ENCODE results near the gene IP6K2. TPM values are rescaled to one million over a fixed set of nuclear protein-coding genes. Genes with fewer than 3 reads are reported as not detected.

The IP6K2 gene
- total and polyA plus RNA-seq, 2 experiments from 2014 or later: 97.0 to 97.4 TPM

DNA sequence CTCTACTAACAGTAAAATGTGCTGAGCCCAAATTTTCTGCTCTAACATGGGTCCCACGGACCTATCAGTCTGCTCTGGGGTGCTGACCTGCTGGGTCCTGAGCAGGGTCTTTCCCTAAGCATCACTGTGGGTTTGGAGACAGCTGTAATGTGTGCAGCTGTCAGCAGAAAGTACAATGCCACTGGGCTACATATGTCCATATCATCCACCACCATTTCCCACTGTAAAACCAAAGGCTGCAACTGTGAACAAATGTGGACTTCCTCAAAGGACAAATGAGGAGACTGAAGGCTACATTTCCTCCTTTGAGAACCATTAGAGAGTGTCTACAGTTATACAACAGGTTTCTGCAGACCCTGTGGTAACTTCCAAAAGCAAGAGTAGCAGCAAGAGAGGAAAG, 33.8 kb upstream of the IP6K2 start:
- H3K79me2 ChIP-seq (replicated peaks; ENCODE audit: insufficient read depth): no peaks in the 10 kb centered on the region

DNA sequence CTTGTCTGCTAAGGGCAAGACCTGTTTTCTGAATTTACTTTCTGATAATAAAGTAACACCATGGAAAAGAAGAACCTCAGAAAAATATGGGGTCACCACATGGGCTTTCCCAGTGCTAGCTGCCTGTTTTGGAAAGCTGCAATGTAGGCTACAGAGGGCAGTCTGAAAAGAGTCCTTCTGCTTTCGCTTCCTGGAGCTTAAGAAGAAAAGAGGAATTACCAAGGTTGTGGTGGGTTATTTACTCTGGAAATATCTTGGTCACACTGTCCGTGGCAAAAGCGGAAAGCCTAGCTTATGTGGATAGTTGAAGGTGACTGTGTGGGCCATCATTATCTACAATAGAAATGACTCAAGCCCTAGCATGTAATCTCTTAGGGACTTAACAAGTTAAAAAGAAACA, 31.7 kb upstream of the IP6K2 start:
- Mint-ChIP-seq H3K4me1 (no peaks in the 10 kb centered on the region), H3K36me3 (ENCODE audit: low read depth) (peaks cover 7% of the 10 kb centered on the region; the same call in 2 of the 3 replicates), H3K27ac (no peak overlapping the region), H3K27me3 (ENCODE audit: insufficient read depth, low read depth, poor library complexity) (no peaks in the 10 kb centered on the region), H3K4me3 (no peak overlapping the region), H3K9me3 (peaks cover 3% of the 10 kb centered on the region; the same call in 1 of the 3 replicates)
- Histone ChIP-seq H3K27ac (ENCODE audit: low read depth) (no peak overlapping the region), H3K36me3 (ENCODE audit: insufficient read depth) (no peaks in the 10 kb centered on the region), H2AFZ (no peak overlapping the region), H3K4me2 (no peak overlapping the region), H3K27me3 (ENCODE audit: insufficient read depth) (no peaks in the 10 kb centered on the region), H3K4me1 (ENCODE audit: insufficient read depth) (no peaks in the 10 kb centered on the region), H3K4me3 (no peak overlapping the region), H3K9me2 (ENCODE audit: insufficient read depth) (no peaks in the 10 kb centered on the region), H3K79me2 (replicated peaks; ENCODE audit: insufficient read depth) (no peaks in the 10 kb centered on the region), H4K20me1 (replicated peaks; ENCODE audit: insufficient read depth) (no peaks in the 10 kb centered on the region), H3F3A (replicated peaks; ENCODE audit: low read depth) (no peaks in the 10 kb centered on the region)
- no peak for DNase-seq (ENCODE audit: low spot score)
- ATAC-seq: no peak
- TF ChIP-seq ETS1 (IDR thresholded peaks at IDR 0.05): no peak
- TF ChIP-seq EZH2 (IDR thresholded peaks at IDR 0.05; ENCODE audit: low read depth, unreplicated experiment): no peak
- TF ChIP-seq CREB1 (CRISPR knock-in tag; IDR thresholded peaks at IDR 0.05; ENCODE audit: low read depth): no peak
- TF ChIP-seq, protein P1, sequence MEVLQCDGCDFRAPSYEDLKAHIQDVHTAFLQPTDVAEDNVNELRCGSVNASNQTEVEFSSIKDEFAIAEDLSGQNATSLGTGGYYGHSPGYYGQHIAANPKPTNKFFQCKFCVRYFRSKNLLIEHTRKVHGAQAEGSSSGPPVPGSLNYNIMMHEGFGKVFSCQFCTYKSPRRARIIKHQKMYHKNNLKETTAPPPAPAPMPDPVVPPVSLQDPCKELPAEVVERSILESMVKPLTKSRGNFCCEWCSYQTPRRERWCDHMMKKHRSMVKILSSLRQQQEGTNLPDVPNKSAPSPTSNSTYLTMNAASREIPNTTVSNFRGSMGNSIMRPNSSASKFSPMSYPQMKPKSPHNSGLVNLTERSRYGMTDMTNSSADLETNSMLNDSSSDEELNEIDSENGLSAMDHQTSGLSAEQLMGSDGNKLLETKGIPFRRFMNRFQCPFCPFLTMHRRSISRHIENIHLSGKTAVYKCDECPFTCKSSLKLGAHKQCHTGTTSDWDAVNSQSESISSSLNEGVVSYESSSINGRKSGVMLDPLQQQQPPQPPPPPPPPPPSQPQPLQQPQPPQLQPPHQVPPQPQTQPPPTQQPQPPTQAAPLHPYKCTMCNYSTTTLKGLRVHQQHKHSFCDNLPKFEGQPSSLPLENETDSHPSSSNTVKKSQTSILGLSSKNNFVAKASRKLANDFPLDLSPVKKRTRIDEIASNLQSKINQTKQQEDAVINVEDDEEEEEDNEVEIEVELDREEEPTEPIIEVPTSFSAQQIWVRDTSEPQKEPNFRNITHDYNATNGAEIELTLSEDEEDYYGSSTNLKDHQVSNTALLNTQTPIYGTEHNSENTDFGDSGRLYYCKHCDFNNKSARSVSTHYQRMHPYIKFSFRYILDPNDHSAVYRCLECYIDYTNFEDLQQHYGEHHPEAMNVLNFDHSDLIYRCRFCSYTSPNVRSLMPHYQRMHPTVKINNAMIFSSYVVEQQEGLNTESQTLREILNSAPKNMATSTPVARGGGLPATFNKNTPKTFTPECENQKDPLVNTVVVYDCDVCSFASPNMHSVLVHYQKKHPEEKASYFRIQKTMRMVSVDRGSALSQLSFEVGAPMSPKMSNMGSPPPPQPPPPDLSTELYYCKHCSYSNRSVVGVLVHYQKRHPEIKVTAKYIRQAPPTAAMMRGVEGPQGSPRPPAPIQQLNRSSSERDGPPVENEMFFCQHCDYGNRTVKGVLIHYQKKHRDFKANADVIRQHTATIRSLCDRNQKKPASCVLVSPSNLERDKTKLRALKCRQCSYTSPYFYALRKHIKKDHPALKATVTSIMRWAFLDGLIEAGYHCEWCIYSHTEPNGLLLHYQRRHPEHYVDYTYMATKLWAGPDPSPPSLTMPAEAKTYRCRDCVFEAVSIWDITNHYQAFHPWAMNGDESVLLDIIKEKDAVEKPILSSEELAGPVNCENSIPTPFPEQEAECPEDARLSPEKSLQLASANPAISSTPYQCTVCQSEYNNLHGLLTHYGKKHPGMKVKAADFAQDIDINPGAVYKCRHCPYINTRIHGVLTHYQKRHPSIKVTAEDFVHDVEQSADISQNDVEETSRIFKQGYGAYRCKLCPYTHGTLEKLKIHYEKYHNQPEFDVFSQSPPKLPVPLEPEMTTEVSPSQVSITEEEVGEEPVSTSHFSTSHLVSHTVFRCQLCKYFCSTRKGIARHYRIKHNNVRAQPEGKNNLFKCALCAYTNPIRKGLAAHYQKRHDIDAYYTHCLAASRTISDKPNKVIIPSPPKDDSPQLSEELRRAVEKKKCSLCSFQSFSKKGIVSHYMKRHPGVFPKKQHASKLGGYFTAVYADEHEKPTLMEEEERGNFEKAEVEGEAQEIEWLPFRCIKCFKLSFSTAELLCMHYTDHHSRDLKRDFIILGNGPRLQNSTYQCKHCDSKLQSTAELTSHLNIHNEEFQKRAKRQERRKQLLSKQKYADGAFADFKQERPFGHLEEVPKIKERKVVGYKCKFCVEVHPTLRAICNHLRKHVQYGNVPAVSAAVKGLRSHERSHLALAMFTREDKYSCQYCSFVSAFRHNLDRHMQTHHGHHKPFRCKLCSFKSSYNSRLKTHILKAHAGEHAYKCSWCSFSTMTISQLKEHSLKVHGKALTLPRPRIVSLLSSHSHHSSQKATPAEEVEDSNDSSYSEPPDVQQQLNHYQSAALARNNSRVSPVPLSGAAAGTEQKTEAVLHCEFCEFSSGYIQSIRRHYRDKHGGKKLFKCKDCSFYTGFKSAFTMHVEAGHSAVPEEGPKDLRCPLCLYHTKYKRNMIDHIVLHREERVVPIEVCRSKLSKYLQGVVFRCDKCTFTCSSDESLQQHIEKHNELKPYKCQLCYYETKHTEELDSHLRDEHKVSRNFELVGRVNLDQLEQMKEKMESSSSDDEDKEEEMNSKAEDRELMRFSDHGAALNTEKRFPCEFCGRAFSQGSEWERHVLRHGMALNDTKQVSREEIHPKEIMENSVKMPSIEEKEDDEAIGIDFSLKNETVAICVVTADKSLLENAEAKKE (CRISPR knock-in tag; IDR thresholded peaks at IDR 0.05): no peak

More for the DNA sequence above, 33.8 kb upstream of the IP6K2 start:
- no peaks in the 10 kb centered on the region for H3K4me1 Mint-ChIP-seq
- TF ChIP-seq POLR2AphosphoS5 (IDR thresholded peaks at IDR 0.05; ENCODE audit: low read depth): no peak
- TF ChIP-seq CTCF (conservative IDR thresholded peaks at IDR 0.05; ENCODE audit: low read depth in 2 of 2): no peak
- TF ChIP-seq ZNF114 (CRISPR knock-in tag; IDR thresholded peaks at IDR 0.05): no peak
- Histone ChIP-seq H3K36me3 (ENCODE audit: insufficient read depth) (no peaks in the 10 kb centered on the region), H3K9me2 (ENCODE audit: insufficient read depth) (no peaks in the 10 kb centered on the region), H4K20me1 (replicated peaks; ENCODE audit: insufficient read depth) (no peaks in the 10 kb centered on the region), H3K4me2 (no peak overlapping the region), H2AFZ (no peak overlapping the region), H3K27me3 (ENCODE audit: insufficient read depth) (no peaks in the 10 kb centered on the region), H3K4me3 (no peak overlapping the region), H3K27ac (ENCODE audit: low read depth) (no peak overlapping the region), H3K4me1 (ENCODE audit: insufficient read depth) (no peaks in the 10 kb centered on the region), H3F3A (replicated peaks; ENCODE audit: low read depth) (no peaks in the 10 kb centered on the region)
- H3K4me3 Mint-ChIP-seq: no peak overlapping the region
- DNase-seq (ENCODE audit: low spot score) (no peak), ATAC-seq (no peak)
- no peaks in the 10 kb centered on the region for H3K9me3 Mint-ChIP-seq
- H3K27me3 Mint-ChIP-seq (ENCODE audit: insufficient read depth, low read depth, poor library complexity): no peaks in the 10 kb centered on the region
- no peak overlapping the region for H3K27ac Mint-ChIP-seq
- peaks cover 2% of the 10 kb centered on the region; the same call in 2 of the 3 replicates for H3K36me3 Mint-ChIP-seq (ENCODE audit: low read depth)

Measured in GM23338 (cell line).